Renal cortex interstitium (tissue), 11 donors: ENCODE measurements around the gene PDE9A. TPM values are rescaled to one million over a fixed set of nuclear protein-coding genes. Genes with fewer than 3 reads are reported as not detected.
A peak's percentile ranks its signal among the peaks of the same experiment; 100 is the strongest.
"Not testable (repeated sequence)": the region's sequence is repeated elsewhere in the genome, so short reads cannot be mapped to it uniquely, and the experiment has no call there.

Source experiments
- DNase-seq, 11 donors: peaks; one replicate each; pipeline ENCODE4 v3.0.0-alpha.2; 2013; ENCODE audit warnings: low read depth in 9 of 11, low spot score in 4 of 11; ENCODE audit errors: extremely low read depth in 1 of 11
- polyA plus RNA-seq, 3 donors: library from polyadenylated mRNA; unstranded; fragments of 120-200 nt; gene quantifications; one replicate each; pipeline ENCODE4 v1.2.1, GENCODE V29; 2013; ENCODE audit not compliant: insufficient read length in 3 of 3

PDE9A gene
- polyA plus RNA-seq, 3 donors: 37.5 to 54.3 (median 43.1) TPM

- not testable (repeated sequence) for DNase-seq
Measured at GRCh38 chr21:42812528-42813241, 159.3 kb downstream of the PDE9A start.

- no peak for DNase-seq
Measured at GRCh38 chr21:42815217-42815616, 161.8 kb downstream of the PDE9A start.

DNA sequence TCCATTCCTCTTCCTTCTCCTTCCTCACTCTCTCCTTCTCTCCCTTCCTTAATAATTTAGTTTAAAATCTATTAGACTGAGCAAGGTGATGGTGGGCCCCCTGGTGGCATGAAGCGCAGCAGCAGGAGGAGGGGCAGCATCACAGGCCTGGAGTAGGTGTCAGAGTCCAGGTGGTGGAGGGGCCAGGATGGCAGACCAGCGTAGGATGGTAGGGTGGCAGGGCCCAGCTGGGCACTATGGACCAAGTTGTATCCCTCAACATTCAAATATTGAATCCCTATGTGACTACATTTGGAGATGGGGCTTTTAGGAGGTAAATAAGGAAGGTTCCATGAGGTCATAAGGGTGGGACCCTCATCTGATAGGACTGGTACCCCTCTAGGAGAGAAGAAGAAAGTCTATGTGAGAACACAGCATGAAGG, 164.9 kb downstream of the PDE9A start:
- peak in 7 of 11 donors; percentile 16 to 40 (median 20) for DNase-seq

DNA sequence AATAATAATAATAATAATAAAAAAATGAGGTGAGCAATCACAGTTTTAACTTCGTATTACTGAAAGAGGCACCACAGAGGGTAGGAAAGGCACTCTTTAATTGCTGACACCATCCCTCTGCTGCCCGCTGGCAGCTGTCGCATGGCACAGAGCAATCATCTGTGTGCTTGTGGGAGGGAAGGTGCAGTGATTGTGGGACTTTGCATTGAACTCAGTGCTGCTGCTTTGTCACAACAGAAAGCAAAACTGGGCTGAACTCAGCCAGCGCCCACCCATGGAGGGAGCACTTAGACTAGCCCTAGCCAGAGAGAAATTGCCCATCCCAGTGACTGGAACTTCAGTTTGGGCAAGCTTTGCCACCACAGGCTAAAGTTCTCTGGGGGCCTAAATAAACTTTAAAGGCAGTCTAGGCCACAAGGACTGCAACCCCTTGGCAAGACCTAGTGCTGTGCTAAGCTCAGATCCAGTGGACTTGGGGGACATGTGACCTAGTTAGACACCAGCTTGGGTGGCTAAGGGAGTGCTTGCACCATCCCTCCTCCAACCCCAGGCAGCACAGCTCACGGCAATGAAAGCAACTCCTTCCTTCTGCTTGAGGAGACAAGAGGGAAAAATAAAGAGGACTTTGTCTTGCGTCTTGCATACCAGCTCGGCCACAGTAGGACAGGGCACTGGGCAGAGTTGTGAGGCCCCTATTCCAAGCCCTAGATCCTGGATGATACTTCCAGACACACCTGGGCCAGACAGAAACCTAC, 166.6 kb downstream of the PDE9A start:
- DNase-seq: no peak

GRCh38 chr21:42820616-42821465, 167.4 kb downstream of the PDE9A start:
- DNase-seq: no peak

Other genes starting within 250 kb of the PDE9A start
- gene UBASH3A, start 249.7 kb upstream of the PDE9A start, polyA plus RNA-seq: not detected
- 10 to 100 TPM; 12.4 to 16.0 (median 14.2) TPM for gene RSPH1, start 157.4 kb upstream of the PDE9A start, polyA plus RNA-seq
- 10 to 100 TPM in 1 of 3 donors, 1 to 10 TPM in 2; 7.1 to 12.6 (median 7.5) TPM for gene SLC37A1, start 139.8 kb upstream of the PDE9A start, polyA plus RNA-seq
- 10 to 100 TPM in 2 of 3 donors, 1 to 10 TPM in 1; 7.4 to 12.6 (median 12.4) TPM for gene WDR4, start 225.9 kb downstream of the PDE9A start, polyA plus RNA-seq
- gene NDUFV3, start 239.7 kb downstream of the PDE9A start, polyA plus RNA-seq: 10 to 100 TPM; 33.0 to 50.5 (median 43.4) TPM